ENCODE results near the gene F11R. TPM values are rescaled to one million over a fixed set of nuclear protein-coding genes. Genes with fewer than 3 reads are reported as not detected.
A peak's percentile ranks its signal among the peaks of the same experiment; 100 is the strongest.

F11R gene
- total and polyA plus RNA-seq, 2 of the 13 experiments (the other 11 are each of a cell fraction or from before 2014, with no cell fraction given), result 95.8 to 105 TPM

DNA sequence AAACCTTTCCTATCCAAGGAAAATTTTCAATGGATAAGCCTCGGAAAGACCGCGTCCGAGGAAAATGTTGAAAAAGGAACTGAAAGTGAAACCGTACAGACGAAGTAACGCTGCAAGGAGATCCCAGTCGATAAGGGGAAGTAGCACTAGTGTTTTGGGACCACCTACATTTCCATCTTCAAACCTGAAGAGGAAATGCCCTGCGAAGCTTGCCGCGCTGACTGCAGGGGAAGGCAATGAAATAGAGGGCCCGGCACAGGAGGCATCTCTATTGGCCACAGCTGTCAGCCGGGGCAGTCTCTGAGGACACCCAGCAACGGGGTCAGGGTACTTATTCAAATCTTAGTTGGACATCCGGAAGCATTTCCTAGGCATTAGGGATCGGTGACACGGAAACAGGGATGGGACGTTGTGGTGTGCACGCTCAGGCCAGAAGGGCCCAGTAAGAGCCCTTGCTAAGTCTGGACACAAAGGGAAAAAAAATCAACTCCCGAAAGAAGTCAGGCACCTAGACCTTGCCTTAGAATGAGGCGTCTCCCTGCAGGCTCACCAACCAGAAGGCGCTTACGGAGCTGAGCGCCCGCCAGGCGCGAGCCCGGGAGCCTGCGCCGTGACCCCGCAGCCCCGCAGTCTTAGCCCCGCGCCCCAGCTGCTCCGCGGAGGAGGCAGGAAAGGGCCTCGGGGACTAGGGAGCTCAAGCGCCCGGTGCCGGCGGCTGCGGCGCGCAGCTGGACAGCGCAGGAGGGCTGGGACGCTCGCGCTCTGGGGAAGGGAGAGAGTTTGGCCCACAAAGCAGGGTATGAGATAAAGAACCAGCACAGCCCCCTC is 24.2 kb upstream of the F11R start (continued):
- TF ChIP-seq, protein P1, sequence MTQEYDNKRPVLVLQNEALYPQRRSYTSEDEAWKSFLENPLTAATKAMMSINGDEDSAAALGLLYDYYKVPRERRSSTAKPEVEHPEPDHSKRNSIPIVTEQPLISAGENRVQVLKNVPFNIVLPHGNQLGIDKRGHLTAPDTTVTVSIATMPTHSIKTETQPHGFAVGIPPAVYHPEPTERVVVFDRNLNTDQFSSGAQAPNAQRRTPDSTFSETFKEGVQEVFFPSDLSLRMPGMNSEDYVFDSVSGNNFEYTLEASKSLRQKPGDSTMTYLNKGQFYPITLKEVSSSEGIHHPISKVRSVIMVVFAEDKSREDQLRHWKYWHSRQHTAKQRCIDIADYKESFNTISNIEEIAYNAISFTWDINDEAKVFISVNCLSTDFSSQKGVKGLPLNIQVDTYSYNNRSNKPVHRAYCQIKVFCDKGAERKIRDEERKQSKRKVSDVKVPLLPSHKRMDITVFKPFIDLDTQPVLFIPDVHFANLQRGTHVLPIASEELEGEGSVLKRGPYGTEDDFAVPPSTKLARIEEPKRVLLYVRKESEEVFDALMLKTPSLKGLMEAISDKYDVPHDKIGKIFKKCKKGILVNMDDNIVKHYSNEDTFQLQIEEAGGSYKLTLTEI (CRISPR knock-in tag; conservative IDR thresholded peaks at IDR 0.05), result no peak
- TF ChIP-seq ZFY (CRISPR knock-in tag; IDR thresholded peaks at IDR 0.05) (peak; percentile 58), PITX1 (CRISPR knock-in tag; IDR thresholded peaks at IDR 0.05) (peak; percentile 58; the same call in 1 of the 2 replicates), ZNF749 (CRISPR knock-in tag; IDR thresholded peaks at IDR 0.05; ENCODE audit: borderline replicate concordance) (0 out of 2 replicates have a peak, but pooled peaks have one; percentile 20), MYPOP (CRISPR knock-in tag; IDR thresholded peaks at IDR 0.05) (no peak), ZNF619 (CRISPR knock-in tag; IDR thresholded peaks at IDR 0.05) (no peak), U2AF1 (optimal IDR thresholded peaks at IDR 0.05; ENCODE audit: low read depth, low read length) (peak; percentile 49), ISL2 (CRISPR knock-in tag; IDR thresholded peaks at IDR 0.05) (no peak), ZSCAN20 (CRISPR knock-in tag; IDR thresholded peaks at IDR 0.05; ENCODE audit: borderline replicate concordance) (no peak; the same call in 1 of the 2 replicates), MEF2D (CRISPR knock-in tag; IDR thresholded peaks at IDR 0.05) (no peak), GABPA (IDR thresholded peaks at IDR 0.05; ENCODE audit: low read depth, low read length) (peak; percentile 47), GABPA (CRISPR knock-in tag; IDR thresholded peaks at IDR 0.05; ENCODE audit: low read depth) (peak; percentile 76), MIER3 (CRISPR knock-in tag; IDR thresholded peaks at IDR 0.05; ENCODE audit: borderline replicate concordance) (0 out of 2 replicates have a peak, but pooled peaks have one; percentile 9), PHF20 (CRISPR knock-in tag; IDR thresholded peaks at IDR 0.05) (peak; percentile 22; the same call in 1 of the 2 replicates), ZBTB7B (CRISPR knock-in tag; IDR thresholded peaks at IDR 0.05) (no peak), HDAC2 (CRISPR knock-in tag; IDR thresholded peaks at IDR 0.05) (no peak; the same call in 1 of the 2 replicates), ZNF841 (CRISPR knock-in tag; IDR thresholded peaks at IDR 0.05; ENCODE audit: borderline replicate concordance) (no peak), HMG20A (CRISPR knock-in tag; IDR thresholded peaks at IDR 0.05; ENCODE audit: borderline replicate concordance) (no peak), ESRRA (CRISPR knock-in tag; IDR thresholded peaks at IDR 0.05; ENCODE audit: low read depth) (no peak), ZNF329 (CRISPR knock-in tag; IDR thresholded peaks at IDR 0.05; ENCODE audit: low read depth) (no peak), SAP130 (CRISPR knock-in tag; IDR thresholded peaks at IDR 0.05; ENCODE audit: low read depth) (peak; percentile 66), REPIN1 (CRISPR knock-in tag; IDR thresholded peaks at IDR 0.05; ENCODE audit: borderline replicate concordance, low read depth) (0 out of 2 replicates have a peak, but pooled peaks have one; percentile 25), ZNF331 (CRISPR knock-in tag; IDR thresholded peaks at IDR 0.05) (no peak), KMT2A (CRISPR knock-in tag; IDR thresholded peaks at IDR 0.05) (peak; percentile 44; the same call in 1 of the 2 replicates), SRF (IDR thresholded peaks at IDR 0.05; ENCODE audit: low read depth, low read length) (no peak)

All from HepG2 (cell line).